ENCODE results near the gene PTCH1.
A peak's percentile ranks its signal among the peaks of the same experiment; 100 is the strongest.

The PTCH1 gene

GRCh38 chr9:95496687-95497086, 20.1 kb downstream of the PTCH1 start:
- no peak for DNase-seq

GRCh38 chr9:95495961-95496360, 20.8 kb downstream of the PTCH1 start:
- no peak for DNase-seq

- no peak for DNase-seq
Observed at GRCh38 chr9:95495529-95495928, 21.2 kb downstream of the PTCH1 start.

- DNase-seq: peak; percentile 71
Observed at GRCh38 chr9:95494416-95495371, 22.1 kb downstream of the PTCH1 start.

GRCh38 chr9:95494022-95494415, 22.8 kb downstream of the PTCH1 start:
- no peak for DNase-seq

DNA sequence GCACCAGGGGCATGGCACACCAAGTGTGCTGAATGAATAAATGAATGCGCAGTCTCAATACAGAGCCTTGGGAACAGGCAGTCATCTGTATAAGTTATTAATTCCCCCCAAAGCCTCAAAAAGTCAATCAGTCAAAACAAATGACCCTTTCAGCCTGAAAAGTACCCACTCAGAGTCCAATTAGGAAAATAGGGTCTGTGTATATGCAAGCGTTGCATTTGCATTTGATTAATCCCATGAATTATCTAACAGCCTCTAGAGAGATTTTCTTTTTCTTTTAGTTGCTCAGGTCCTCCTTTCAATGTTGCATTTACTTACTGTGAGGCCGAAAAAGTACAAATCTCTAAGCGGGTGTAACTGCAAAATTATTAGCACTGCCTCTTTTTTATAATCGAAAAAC, 23.4 kb downstream of the PTCH1 start:
- DNase-seq: no peak

GRCh38 chr9:95491543-95492320, 25.0 kb downstream of the PTCH1 start:
- DNase-seq: no peak

DNA sequence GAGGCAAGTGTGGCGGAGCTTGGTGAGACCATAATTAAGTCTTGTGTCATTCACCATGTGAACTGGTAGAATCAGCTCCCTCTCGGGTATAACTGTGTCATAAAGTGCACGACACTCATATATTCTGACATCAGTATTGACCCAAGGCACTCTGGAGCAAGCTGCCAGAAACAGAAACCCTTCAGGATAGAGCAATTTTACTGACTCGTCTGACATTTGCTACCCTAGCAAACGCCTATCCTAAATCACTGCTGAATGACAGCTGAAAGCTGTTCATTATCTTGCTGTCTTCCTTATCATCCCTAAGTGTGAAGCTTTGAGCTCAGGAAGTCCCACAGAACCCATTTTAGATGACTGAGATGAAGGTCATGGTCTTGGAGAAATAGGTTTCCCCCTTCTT, 27.8 kb downstream of the PTCH1 start:
- no peak for DNase-seq

GRCh38 chr9:95486318-95486717, 30.5 kb downstream of the PTCH1 start:
- DNase-seq: no peak

- DNase-seq: no peak
Observed at GRCh38 chr9:95484225-95484624, 32.5 kb downstream of the PTCH1 start.

DNA sequence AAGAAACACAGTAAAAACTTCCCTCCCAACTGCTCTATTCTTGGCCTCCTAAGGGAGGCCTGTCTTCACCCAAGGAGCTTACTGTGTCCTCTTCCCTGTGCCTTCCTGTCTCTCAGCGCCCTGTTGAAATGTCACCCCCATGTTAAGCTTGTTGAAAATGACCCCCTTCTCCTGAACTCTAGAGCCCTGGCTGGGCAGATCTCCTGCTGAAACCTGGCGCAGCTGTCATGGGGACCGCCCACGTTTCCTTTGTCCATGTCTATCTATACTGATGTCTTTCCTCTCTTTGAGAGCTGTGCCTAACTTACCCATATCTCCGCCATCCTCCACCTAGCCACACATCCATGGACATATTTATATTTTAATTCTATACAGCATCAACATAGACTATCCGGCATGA, 33.3 kb downstream of the PTCH1 start:
- DNase-seq: no peak

GRCh38 chr9:95482621-95483020, 34.1 kb downstream of the PTCH1 start:
- no peak for DNase-seq

- no peak for DNase-seq
Observed at GRCh38 chr9:95481000-95481399, 35.8 kb downstream of the PTCH1 start.

DNA sequence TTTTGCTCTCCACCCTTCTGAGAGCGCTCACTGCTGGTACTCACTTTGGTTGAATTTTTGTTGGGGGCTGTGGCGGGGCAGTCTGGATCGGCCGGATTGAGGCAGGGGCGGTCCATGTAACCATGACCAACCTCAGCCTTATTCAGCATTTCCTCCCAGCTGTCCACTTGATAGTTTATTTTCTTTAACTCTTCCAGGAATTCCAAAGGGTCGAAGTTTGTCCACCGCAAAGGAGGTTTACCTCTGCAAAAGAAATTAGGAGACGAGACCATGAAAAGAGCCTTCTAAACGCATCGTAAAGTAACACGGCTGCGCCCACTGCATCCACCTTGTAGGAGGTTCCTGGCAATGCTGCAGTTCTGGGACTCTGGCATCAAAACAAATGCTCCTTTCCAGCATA, 36.4 kb downstream of the PTCH1 start:
- DNase-seq: no peak

DNA sequence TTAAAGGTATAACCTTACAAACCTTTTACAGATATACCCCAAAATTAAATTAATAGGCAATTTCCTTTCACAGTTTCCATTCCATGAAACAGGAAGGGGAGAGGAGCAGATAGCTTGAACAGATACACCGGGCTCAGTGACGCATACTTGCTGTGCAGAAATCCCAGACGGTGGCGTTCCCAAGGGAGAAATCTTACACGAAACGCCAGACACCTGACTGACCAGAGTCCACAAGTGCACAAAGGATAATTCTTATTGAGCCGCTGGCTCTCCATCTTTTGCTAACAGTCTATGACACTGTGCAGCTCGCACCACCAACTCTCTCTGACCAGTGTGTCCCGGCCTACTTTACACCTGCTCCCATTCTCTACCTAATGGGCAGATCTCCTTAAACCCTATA, 37.4 kb downstream of the PTCH1 start:
- no peak for DNase-seq

- no peak for DNase-seq
Observed at GRCh38 chr9:95478335-95478734, 38.4 kb downstream of the PTCH1 start.

GRCh38 chr9:95477885-95478284, 38.9 kb downstream of the PTCH1 start:
- DNase-seq: no peak

DNA sequence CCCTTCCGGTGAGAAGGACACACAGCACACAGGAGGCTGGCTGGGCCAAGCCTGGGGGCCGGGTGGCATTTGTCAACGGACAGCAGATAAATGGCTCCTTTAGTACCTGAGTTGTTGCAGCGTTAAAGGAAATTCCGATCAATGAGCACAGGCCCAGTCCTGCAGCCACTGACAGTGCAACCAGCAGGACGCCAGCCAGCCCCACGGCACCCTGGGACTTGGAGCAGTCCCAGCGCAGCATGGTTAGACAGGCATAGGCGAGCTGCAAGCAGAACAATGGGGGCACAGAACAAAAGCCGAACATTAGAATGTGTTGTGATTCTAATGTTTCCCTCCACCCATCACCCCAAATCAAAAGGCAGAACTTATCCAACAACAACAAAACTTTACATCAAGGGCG, 39.3 kb downstream of the PTCH1 start:
- no peak for DNase-seq

DNA sequence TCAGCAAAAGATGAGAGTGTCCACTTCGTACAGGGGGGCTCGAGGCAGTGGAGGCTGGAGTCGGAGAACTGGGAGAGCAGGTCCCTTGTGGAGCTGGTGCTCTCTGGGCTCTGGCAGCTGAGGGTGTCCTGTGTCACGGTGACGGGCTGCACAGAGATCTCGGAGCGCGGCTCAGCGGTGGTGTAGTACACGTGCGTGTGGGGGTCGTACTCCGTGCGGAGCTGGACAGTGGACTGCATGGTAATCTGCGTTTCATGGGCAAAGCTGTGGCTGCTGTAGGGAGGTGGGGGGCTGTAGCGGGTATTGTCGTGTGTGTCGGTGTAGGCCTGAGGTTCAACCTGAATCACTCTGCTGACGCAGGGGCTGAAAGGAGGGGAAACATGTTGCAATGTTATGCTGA, 48.0 kb downstream of the PTCH1 start:
- no peak for DNase-seq

DNA sequence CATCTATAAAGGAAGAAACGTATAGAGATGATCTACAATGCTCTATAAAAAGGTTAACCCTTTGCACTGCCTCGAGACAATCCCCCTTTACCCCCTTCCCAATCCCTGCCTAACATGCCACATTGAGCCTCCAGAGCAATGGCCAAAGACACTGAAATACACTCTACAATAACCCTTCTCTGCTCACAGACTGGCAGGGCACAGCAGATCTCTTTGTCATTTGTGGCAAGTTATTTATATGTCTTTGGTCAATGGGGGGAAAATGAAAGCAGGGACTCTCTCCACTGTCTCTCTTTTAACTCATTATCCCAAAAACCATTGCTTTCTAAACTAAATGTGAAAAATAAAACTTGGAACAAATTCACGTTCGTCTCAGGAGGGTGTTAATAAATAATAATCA, 51.7 kb downstream of the PTCH1 start:
- DNase-seq: no peak

DNA sequence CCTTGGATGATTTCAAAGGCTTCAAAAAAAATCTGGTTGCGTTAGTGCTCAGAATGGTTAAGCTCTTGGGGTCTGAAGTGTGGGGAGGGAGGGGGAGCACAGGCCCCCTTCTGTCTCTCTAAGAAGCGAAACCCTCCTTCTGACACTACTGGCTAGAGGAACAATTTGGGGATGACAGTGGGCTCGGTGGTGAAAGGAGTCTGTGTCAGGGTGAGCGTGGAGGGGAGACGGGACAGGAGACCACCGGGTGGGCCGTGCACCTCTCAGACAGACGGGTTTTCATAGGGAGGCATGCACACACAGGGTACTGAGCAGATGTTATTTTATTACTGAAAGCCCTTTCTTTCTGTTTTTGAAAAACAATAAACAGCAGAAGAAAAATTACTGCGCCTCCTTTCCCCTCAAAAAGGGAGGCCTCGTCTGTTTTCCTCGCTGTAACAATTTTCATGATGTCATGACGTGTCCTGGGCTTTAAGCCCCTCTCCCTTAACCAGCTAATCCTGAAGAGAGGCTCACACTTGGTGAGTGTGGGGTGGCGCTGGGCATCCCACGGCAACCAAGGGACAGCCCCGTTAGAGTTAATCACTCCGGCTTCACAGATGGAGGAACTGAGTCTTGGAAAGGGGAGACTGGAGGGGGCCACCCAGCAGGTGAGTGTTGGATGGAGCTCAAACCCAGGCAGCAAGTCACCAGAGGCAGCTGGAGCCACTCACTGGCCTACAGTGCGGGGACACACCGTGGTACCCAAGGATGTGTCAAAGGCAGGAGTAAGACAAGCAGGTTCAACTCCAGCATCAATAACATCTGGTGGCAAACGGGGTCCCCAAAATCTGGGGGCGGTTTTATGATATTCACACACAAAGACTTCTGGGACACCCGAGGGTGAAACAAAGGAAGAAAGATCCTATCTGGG, 53.4 kb downstream of the PTCH1 start:
- no peak for DNase-seq

GRCh38 chr9:95462249-95463147, 54.3 kb downstream of the PTCH1 start:
- DNase-seq: peak; percentile 22

Measured in NCI-H2081 treated with DMSO at 0.1 percent for 48 hours (cell line).